Measurements from ENCODE around the gene LRRC4C.

DNA sequence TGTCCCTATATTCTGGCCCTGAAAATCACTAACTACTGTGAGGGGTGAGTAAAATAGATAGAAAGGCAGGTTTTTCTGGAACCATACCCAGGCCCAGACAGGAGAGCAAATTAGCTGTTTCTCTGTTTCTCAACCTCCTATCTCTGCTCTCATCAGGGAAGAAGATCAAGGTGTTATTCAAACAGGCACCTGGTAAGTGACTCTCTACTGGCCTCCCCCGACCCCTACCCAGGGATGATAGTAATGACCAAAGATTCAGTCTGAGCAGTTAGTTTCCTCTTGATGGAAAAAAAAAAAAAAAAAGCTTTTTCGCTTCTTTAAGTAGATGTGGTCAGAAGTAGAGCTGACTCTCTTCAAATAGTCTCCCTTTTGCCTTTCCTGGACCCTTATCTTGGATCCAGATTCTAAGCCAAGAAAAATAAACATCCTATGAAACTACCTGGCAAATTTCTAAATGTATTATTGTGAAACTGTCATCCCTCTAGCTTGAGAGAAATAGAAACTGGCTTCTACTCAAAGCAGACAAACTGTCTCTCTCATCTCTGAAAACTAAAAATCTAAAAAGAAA is 9.9 kb downstream of the LRRC4C start:
- TF ChIP-seq, protein P1, sequence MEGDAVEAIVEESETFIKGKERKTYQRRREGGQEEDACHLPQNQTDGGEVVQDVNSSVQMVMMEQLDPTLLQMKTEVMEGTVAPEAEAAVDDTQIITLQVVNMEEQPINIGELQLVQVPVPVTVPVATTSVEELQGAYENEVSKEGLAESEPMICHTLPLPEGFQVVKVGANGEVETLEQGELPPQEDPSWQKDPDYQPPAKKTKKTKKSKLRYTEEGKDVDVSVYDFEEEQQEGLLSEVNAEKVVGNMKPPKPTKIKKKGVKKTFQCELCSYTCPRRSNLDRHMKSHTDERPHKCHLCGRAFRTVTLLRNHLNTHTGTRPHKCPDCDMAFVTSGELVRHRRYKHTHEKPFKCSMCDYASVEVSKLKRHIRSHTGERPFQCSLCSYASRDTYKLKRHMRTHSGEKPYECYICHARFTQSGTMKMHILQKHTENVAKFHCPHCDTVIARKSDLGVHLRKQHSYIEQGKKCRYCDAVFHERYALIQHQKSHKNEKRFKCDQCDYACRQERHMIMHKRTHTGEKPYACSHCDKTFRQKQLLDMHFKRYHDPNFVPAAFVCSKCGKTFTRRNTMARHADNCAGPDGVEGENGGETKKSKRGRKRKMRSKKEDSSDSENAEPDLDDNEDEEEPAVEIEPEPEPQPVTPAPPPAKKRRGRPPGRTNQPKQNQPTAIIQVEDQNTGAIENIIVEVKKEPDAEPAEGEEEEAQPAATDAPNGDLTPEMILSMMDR (IDR thresholded peaks at IDR 0.05): no peak
- no peak for TF ChIP-seq ZFX (IDR thresholded peaks at IDR 0.05; ENCODE audit: borderline replicate concordance)

Data from 22Rv1 (cell line).